GM12872 (cell line): ENCODE results near the gene MACROH2A1.

Source experiments
- TF ChIP-seq, protein P1 (sequence below): IDR thresholded peaks from 3 replicates; pipeline ENCODE4 v1.5.1; 2011; ENCODE audit warnings: low read depth, mild to moderate bottlenecking, low read length, moderate library complexity; ENCODE audit not compliant: insufficient read depth

Gene MACROH2A1

DNA sequence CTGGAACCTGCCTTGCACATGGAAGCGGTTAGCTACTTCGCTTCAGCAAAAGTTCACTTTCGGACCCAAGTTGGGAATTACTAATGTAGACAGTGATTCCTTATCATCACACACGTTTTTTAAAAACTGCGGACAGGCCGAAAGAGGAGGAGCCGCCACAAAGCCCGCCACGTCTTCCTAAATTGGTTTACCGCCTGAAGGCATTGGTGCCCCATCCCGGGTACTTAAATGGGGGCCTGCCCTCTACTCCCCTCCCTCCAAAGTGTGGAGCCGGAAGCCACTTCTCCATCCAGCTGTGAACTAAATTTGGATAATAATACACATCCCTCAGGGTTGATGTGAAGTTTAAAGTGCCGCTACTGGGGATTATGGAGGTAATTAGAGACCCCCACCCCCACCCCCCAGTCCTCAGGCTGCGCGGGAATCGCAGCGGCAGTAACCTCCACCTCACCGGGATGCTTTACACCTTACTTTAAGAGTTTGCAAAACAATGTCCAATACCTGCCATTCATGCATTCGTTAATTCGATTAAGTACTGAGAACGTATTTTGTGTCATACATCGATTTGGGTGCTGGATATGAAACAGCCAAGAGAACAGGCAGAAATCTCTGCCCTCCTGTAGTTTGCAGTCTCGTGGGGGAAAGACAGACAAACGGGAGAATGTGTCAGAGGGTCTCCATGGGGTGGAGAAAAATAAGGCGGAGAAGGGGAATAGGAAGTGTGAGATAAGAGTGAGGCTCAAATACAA is 937 bp upstream of the MACROH2A1 start:
- TF ChIP-seq, protein P1, sequence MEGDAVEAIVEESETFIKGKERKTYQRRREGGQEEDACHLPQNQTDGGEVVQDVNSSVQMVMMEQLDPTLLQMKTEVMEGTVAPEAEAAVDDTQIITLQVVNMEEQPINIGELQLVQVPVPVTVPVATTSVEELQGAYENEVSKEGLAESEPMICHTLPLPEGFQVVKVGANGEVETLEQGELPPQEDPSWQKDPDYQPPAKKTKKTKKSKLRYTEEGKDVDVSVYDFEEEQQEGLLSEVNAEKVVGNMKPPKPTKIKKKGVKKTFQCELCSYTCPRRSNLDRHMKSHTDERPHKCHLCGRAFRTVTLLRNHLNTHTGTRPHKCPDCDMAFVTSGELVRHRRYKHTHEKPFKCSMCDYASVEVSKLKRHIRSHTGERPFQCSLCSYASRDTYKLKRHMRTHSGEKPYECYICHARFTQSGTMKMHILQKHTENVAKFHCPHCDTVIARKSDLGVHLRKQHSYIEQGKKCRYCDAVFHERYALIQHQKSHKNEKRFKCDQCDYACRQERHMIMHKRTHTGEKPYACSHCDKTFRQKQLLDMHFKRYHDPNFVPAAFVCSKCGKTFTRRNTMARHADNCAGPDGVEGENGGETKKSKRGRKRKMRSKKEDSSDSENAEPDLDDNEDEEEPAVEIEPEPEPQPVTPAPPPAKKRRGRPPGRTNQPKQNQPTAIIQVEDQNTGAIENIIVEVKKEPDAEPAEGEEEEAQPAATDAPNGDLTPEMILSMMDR, result no peak

DNA sequence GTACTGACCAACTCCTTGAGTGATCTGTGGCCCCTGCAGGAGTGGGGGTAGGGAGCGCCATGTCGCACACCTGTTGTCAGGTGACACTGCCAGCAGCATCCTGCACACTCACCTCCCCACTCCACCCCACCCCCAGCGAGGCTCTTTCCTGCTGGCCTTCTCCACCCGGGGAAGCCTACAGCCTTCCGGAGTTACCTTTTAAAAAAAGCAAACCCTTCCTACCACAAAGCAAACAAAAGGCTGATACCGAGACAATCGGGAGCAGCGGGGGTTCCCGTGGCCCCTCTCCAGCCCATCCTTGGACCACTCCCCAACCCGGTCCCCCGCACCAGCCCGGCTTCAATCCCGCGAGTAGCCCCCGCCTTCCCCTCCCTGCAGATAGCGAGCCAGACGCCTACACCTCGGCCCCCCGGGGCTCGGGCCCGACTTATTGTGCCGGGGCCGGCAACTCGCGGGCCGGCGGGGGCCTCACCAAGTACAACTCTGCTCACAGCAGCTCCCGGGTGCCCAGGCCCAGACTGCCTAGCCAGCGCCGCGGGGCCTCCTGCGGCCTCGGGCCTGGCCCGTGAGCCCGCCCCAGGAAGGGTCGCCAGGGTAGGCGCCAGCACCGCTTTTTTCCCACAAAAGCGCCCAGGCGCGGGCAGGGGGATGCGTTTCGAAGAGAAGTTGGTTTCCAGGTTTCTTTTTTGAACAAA is 724 bp downstream of the MACROH2A1 start:
- TF ChIP-seq, protein P1, result no peak

DNA sequence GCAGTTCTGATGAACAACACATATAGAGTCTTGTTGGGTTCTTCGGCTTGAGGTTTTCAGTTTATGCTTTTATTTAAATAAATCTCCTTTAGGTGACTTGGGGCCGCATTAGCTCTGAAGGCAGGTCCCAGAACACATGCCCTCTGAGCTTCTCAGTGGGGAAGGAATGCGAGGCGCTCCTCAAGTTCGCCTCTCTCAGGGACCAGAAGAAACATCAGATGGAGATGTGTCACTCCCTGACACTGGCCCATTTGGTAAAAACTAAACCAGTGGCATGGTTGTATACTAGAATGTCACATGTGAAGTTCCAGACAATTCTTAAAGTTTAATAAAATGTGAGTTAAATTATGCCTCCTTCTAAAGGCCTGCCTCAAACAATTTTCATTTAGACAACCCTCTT is 1.9 kb downstream of the MACROH2A1 start:
- TF ChIP-seq, protein P1, result no peak

DNA sequence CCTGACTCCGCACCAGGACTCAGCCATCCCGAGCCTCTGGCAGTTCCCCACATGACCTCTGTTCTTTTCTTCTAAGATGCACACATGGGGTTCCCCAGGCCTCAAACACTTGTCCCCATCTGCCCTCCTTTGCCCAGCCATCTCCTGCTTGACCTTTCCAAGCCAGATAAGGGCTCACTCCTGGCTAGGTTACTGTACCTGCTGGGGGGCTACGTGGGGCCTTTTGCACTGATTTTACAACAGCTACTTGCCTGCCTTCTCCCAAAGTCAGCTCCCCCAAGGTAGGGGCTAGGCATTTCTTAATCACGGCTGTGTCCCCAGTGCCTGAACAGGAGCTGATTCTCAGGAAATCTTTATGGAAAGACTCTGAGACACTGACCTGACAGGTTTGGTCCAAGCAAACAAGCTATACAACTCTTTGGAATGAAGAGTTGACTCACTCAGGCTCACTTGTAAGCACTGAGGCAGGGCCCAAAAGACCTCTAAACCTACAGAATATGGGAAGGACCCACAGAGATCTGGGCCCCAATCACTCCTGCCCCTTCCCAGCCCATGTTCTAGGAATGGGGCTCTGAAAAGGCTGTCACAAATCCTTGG is 2.5 kb downstream of the MACROH2A1 start:
- TF ChIP-seq, protein P1, result no peak

DNA sequence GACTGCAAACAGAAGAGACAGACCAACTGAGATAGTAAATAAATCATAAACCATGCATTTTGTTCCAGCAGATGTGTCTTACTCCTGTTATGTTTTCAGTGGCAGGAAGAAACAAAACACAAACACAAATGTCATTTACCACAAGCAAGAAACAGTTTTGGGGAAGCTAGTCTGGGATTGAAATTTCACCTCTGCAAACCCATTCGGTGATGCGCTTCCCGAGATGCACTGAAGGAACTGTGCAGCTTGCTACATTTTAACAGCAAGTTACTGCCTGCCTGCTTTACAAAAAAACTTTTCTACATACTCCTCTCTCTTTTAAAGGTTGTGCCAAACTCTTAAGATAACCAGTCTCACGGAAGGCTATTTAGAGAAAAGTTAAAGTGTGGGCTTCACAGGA is 3.2 kb downstream of the MACROH2A1 start:
- TF ChIP-seq, protein P1, result no peak

DNA sequence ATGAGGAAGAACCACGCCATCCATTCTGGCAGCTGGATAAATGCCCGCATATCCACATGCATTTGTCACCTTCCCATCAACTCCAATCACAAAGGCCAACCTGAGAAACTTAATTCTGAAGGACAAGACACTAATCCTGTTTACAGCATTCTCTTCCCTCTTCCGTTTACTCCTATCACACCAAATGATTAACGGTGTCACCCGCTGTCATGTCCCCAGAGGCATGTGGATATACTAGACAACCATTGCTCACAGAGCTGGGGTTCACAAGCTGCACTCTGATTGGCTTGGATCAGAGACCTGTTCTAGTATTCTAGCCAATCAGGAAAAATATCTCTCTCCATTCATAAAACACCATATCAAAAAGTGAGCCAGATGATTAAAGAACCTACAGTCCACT is 3.6 kb downstream of the MACROH2A1 start:
- TF ChIP-seq, protein P1, result no peak

DNA sequence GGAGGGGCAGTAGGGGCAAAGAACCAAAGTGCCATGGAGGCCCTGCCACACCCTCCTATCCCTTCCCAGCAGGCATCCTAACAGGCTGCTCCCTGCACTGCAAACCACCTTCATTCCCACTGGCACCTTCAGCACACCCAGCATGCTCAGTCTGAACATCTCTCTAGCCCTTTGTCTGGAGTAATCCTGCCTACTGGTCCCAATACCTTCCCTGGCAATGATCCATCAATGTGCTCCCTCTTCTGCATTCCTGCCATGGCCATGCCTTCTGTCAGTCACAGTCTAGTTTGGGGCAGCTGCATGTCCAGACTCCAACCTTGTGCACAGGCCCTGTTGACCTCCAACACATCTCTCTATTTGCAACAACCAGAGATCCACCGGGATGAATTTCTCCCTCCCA is 4.9 kb downstream of the MACROH2A1 start:
- TF ChIP-seq, protein P1, result no peak
